ENCODE measurements around the gene GJB5.
A peak's percentile ranks its signal among the peaks of the same experiment; 100 is the strongest.

Gene GJB5

DNA sequence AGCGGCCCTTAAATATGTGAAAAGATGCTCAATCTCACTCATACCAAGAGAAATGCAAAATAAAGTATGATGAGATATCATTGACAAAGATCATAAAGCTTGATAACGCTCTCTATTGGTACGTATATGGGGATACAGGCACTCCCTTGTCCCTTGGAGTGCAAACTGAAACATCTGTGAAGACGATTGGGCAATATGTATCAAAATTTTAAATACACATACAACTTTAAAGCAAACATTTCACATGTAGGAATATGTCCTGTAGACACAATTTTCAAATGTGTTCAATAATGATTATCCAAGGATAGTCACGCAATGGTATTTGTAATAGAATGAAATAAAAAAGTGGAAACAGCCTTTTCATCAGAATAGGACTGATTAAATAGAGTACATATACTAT lies 24.2 kb downstream of the GJB5 start:
- Histone ChIP-seq H3K4me3 (ENCODE audit: low read depth, low read length) (no peak overlapping the region), H3K36me3 (replicated peaks) (no peaks in the 10 kb centered on the region), H3K27me3 (replicated peaks) (peaks cover 30% of the 10 kb centered on the region), H3K27ac (no peak overlapping the region)
- in situ Hi-C loops (cut with HindIII; ENCODE audit: low pct_ligation_motif_present, low sequenced_read_pairs), result no loop called here
- no peak for DNase-seq
- TF ChIP-seq, protein P1, sequence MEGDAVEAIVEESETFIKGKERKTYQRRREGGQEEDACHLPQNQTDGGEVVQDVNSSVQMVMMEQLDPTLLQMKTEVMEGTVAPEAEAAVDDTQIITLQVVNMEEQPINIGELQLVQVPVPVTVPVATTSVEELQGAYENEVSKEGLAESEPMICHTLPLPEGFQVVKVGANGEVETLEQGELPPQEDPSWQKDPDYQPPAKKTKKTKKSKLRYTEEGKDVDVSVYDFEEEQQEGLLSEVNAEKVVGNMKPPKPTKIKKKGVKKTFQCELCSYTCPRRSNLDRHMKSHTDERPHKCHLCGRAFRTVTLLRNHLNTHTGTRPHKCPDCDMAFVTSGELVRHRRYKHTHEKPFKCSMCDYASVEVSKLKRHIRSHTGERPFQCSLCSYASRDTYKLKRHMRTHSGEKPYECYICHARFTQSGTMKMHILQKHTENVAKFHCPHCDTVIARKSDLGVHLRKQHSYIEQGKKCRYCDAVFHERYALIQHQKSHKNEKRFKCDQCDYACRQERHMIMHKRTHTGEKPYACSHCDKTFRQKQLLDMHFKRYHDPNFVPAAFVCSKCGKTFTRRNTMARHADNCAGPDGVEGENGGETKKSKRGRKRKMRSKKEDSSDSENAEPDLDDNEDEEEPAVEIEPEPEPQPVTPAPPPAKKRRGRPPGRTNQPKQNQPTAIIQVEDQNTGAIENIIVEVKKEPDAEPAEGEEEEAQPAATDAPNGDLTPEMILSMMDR (IDR thresholded peaks at IDR 0.05; ENCODE audit: low read depth, low read length, missing control alignments), result no peak

DNA sequence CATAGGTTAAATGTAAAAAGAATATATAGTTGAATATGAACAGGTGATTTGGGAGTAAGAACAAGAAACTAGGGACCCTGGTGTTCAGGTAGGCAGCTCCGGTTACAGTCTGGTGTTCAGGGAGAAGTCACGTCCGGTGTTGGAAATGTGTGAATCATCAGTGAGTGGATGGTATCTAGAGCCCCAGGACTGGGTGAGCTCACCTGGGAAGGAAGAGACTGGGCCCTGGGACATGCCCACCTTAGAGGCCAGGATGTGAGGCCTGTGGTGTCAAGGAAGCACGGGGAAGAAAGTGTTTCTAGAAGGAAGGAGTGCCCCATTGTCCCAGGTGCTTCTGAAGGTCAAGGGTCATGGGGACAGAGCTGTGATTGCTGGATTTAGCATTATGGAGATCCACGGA lies 24.7 kb downstream of the GJB5 start:
- no peaks in the 10 kb centered on the region for H3K36me3 ChIP-seq (replicated peaks)
- peaks cover 30% of the 10 kb centered on the region for H3K27me3 ChIP-seq (replicated peaks)
- in situ Hi-C loops (cut with HindIII; ENCODE audit: low pct_ligation_motif_present, low sequenced_read_pairs), result no loop called here
- H3K27ac ChIP-seq, result no peak overlapping the region
- H3K4me3 ChIP-seq (ENCODE audit: low read depth, low read length), result no peak overlapping the region
- TF ChIP-seq, protein P1 (IDR thresholded peaks at IDR 0.05; ENCODE audit: low read depth, low read length, missing control alignments), result no peak
- DNase-seq, result no peak

DNA sequence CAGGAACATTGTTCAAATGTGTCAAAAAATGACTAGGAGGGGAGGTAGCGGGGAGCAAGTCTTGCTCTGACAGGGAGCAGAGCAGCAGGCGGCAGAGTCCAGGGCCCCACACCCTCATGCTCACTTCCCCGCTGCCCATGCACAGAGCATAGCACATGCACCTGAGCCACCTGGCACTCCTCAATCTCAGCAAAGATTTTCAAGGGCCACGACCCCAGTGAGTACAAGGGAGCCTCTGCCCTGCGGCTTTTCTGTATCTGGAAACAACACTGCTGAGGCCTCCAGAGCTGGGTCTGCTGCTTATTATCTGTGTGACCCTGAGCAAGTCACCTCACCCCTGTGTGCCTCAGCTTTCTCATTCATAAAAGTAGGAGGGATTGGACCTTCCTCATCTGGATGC lies 25.1 kb downstream of the GJB5 start:
- Histone ChIP-seq H3K36me3 (replicated peaks) (no peaks in the 10 kb centered on the region), H3K4me3 (ENCODE audit: low read depth, low read length) (no peak overlapping the region), H3K27ac (no peak overlapping the region), H3K27me3 (replicated peaks) (peaks cover 30% of the 10 kb centered on the region)
- TF ChIP-seq, protein P1 (IDR thresholded peaks at IDR 0.05; ENCODE audit: low read depth, low read length, missing control alignments), result no peak
- in situ Hi-C loops (cut with HindIII; ENCODE audit: low pct_ligation_motif_present, low sequenced_read_pairs), result no loop called here
- DNase-seq, result no peak

DNA sequence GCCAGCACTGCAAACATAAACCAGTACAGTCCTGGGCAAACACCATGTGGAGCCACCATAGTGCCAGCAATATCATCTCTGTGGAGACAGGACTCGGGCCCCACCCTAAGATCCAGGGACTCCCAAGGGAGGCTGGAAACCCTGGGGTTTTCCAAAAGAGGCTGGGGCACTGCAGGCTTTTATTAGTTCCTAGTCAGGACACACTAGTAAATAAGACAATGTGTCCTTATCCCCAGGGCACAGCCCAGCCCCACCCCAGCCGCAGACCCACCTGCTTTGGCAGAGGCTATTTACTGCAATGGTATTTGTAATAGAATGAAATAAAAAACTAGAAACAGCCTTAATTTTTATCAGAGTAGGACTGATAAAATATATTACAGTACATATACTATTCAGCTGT lies 25.7 kb downstream of the GJB5 start:
- DNase-seq, result no peak
- Histone ChIP-seq H3K27ac (no peak overlapping the region), H3K36me3 (replicated peaks) (no peaks in the 10 kb centered on the region), H3K27me3 (replicated peaks) (peaks cover 30% of the 10 kb centered on the region), H3K4me3 (ENCODE audit: low read depth, low read length) (no peak overlapping the region)
- TF ChIP-seq, protein P1 (IDR thresholded peaks at IDR 0.05; ENCODE audit: low read depth, low read length, missing control alignments), result no peak
- in situ Hi-C loops (cut with HindIII; ENCODE audit: low pct_ligation_motif_present, low sequenced_read_pairs), result no loop called here

GRCh38 chr1:34781071-34781843 lies 26.4 kb downstream of the GJB5 start, which contains the start of gene GJB3:
TSS of gene GJB3 (plus strand) at chr1:34781214. CDS start at chr1:34784763, 3,549 bp downstream.
- in situ Hi-C loops (cut with HindIII; ENCODE audit: low pct_ligation_motif_present, low sequenced_read_pairs), result no loop called here
- no peak within 1 kb of the TSS for H3K27ac ChIP-seq
- no peaks in the 10 kb centered on the region for H3K36me3 ChIP-seq (replicated peaks)
- TF ChIP-seq, protein P1 (IDR thresholded peaks at IDR 0.05; ENCODE audit: low read depth, low read length, missing control alignments), result no peak
- DNase-seq, result no peak
- peaks cover 30% of the 10 kb centered on the region for H3K27me3 ChIP-seq (replicated peaks)
- peak within 1 kb of the TSS; percentile 15 for H3K4me3 ChIP-seq (ENCODE audit: low read depth, low read length)

Measured in brain microvascular endothelial cell (primary cell).